Hepatocyte (in vitro differentiated cells): Measurements from ENCODE around the gene CSMD2. TPM values are rescaled to one million over a fixed set of nuclear protein-coding genes. Genes with fewer than 3 reads are reported as not detected.

Experiments used
- DNase-seq: peaks from one replicate; pipeline ENCODE4 v3.0.0-alpha.2; 2016; ENCODE audit warnings: low spot score
- H2AFZ ChIP-seq: fragments of 200-600 bp; sonication (generic); 2 replicates; pipeline ENCODE4 v1.6.0; 2016; ENCODE audit warnings: antibody characterized with exemption, mild to moderate bottlenecking
- H3K27ac ChIP-seq: fragments of 200-600 bp; sonication (generic); 2 replicates; pipeline ENCODE4 v1.5.1; 2016; ENCODE audit warnings: mild to moderate bottlenecking
- H3K27me3 ChIP-seq: fragments of 200-600 bp; sonication (generic); 2 replicates; pipeline ENCODE4 v1.6.1; 2016
- H3K36me3 ChIP-seq: fragments of 200-600 bp; sonication (generic); replicated peaks from 2 replicates; pipeline ENCODE4 v1.5.1; 2016; ENCODE audit warnings: low read depth; ENCODE audit not compliant: insufficient read depth
- H3K4me1 ChIP-seq: fragments of 200-600 bp; sonication (generic); 2 replicates; pipeline ENCODE4 v1.5.1; 2016; ENCODE audit warnings: mild to moderate bottlenecking, moderate library complexity; ENCODE audit not compliant: insufficient read depth
- H3K4me2 ChIP-seq: fragments of 200-600 bp; sonication (generic); 2 replicates; pipeline ENCODE4 v1.6.0; 2016
- H3K4me3 ChIP-seq: fragments of 200-600 bp; sonication (generic); 2 replicates; pipeline ENCODE4 v1.5.1; 2016; ENCODE audit warnings: mild to moderate bottlenecking
- H3K79me2 ChIP-seq: fragments of 200-600 bp; sonication (generic); 2 replicates; pipeline ENCODE4 v1.6.0; 2017; ENCODE audit warnings: mild to moderate bottlenecking
- H3K9me2 ChIP-seq: fragments of 200-600 bp; sonication (generic); replicated peaks from 2 replicates; pipeline ENCODE4 v1.6.0; 2017; ENCODE audit warnings: mild to moderate bottlenecking; ENCODE audit not compliant: insufficient read depth
- H3K9me3 ChIP-seq: fragments of 200-600 bp; sonication (generic); 2 replicates; pipeline ENCODE4 v1.5.1; 2016; ENCODE audit warnings: low read depth, mild to moderate bottlenecking
- H4K20me1 ChIP-seq: fragments of 200-600 bp; sonication (generic); 2 replicates; pipeline ENCODE4 v1.6.0; 2016; ENCODE audit warnings: mild to moderate bottlenecking; ENCODE audit not compliant: insufficient read depth, poor library complexity, severe bottlenecking
- CTCF ChIP-seq: fragments of 200-600 bp; sonication (generic); IDR thresholded peaks from 2 replicates; pipeline ENCODE4 v1.5.1; 2016; ENCODE audit warnings: antibody characterized with exemption, mild to moderate bottlenecking; ENCODE audit not compliant: poor library complexity
- EZH2 ChIP-seq: fragments of 200-600 bp; sonication (generic); IDR thresholded peaks from 2 replicates; pipeline ENCODE4 v1.6.1; 2016; ENCODE audit warnings: antibody characterized with exemption, mild to moderate bottlenecking, borderline replicate concordance
- EZH2phosphoT487 ChIP-seq: fragments of 200-600 bp; sonication (generic); IDR thresholded peaks from one replicate; pipeline ENCODE4 v1.6.1; 2018; ENCODE audit warnings: antibody characterized with exemption, mild to moderate bottlenecking, low read depth, moderate library complexity; ENCODE audit not compliant: unreplicated experiment, severe bottlenecking
- WGBS: methylation state at CpG from one replicate; pipeline ENCODE4 v1.1.6; 2016; ENCODE audit warnings: low lambda C conversion rate; ENCODE audit errors: missing lambda C conversion rate; 5-methylcytosine and 5-hydroxymethylcytosine counted together
- polyA plus RNA-seq: library from polyadenylated mRNA; unstranded; fragments of >200 nt; fragmentation: Nextera tagmentation; extraction: Ambion mirVana; gene quantifications from 2 replicates; pipeline ENCODE4 v1.2.1, GENCODE V29; 2016
- total RNA-seq: library from RNA; depleted of rRNA; stranded (reverse); fragments of >200 nt; gene quantifications from 2 replicates; pipeline ENCODE4 v1.2.3, GENCODE V29; 2014

CSMD2 gene
- total and polyA plus RNA-seq, 2 experiments from 2014 or later, result 0.10 to 0.37 TPM

GRCh38 chr1:33725556-33726160 lies 439.4 kb downstream of the CSMD2 start:
- H3K79me2 ChIP-seq, result no peaks in the 10 kb centered on the region
- H3K9me3 ChIP-seq, result no peaks in the 10 kb centered on the region
- H2AFZ ChIP-seq, result no peak overlapping the region
- H3K9me2 ChIP-seq, result no peaks in the 10 kb centered on the region
- no peak overlapping the region for H3K4me2 ChIP-seq
- H3K4me1 ChIP-seq, result no peaks in the 10 kb centered on the region
- H3K4me3 ChIP-seq, result no peak overlapping the region
- 93% methylated on average over 4 of the region's 4 CpGs for whole genome bisulfite sequencing
- H3K36me3 ChIP-seq, result no peaks in the 10 kb centered on the region
- no peaks in the 10 kb centered on the region for H3K27me3 ChIP-seq
- no peak overlapping the region for H3K27ac ChIP-seq
- DNase-seq, result no peak
- no peaks in the 10 kb centered on the region for H4K20me1 ChIP-seq
- TF ChIP-seq EZH2phosphoT487 (no peak), CTCF (no peak), EZH2 (no peak)

GRCh38 chr1:33725037-33725436 lies 440.0 kb downstream of the CSMD2 start:
- WGBS, result 97% methylated on average over 8 of the region's 8 CpGs
- H4K20me1 ChIP-seq, result no peaks in the 10 kb centered on the region
- TF ChIP-seq EZH2, result no peak
- no peak for TF ChIP-seq CTCF
- no peak for TF ChIP-seq EZH2phosphoT487
- H3K4me1 ChIP-seq, result no peaks in the 10 kb centered on the region
- H3K36me3 ChIP-seq, result no peaks in the 10 kb centered on the region
- no peaks in the 10 kb centered on the region for H3K79me2 ChIP-seq
- no peak overlapping the region for H2AFZ ChIP-seq
- H3K9me2 ChIP-seq, result no peaks in the 10 kb centered on the region
- no peaks in the 10 kb centered on the region for H3K9me3 ChIP-seq
- H3K27ac ChIP-seq, result no peak overlapping the region
- no peaks in the 10 kb centered on the region for H3K27me3 ChIP-seq
- DNase-seq, result no peak
- no peak overlapping the region for H3K4me3 ChIP-seq
- H3K4me2 ChIP-seq, result no peak overlapping the region

GRCh38 chr1:33724348-33724747 lies 440.7 kb downstream of the CSMD2 start:
- no peak for DNase-seq
- Histone ChIP-seq H2AFZ (no peak overlapping the region), H3K36me3 (no peaks in the 10 kb centered on the region), H3K27ac (no peak overlapping the region), H3K79me2 (no peaks in the 10 kb centered on the region), H3K9me3 (no peaks in the 10 kb centered on the region), H4K20me1 (no peaks in the 10 kb centered on the region), H3K9me2 (no peaks in the 10 kb centered on the region), H3K4me1 (no peaks in the 10 kb centered on the region), H3K4me2 (no peak overlapping the region), H3K27me3 (no peaks in the 10 kb centered on the region), H3K4me3 (no peak overlapping the region)
- 90% methylated on average over 11 of the region's 11 CpGs for WGBS
- TF ChIP-seq EZH2phosphoT487, result no peak
- TF ChIP-seq CTCF, result no peak
- no peak for TF ChIP-seq EZH2
